Endodermal cell (in vitro differentiated cells): ENCODE data around the gene BMPR1B. TPM values are rescaled to one million over a fixed set of nuclear protein-coding genes. Genes with fewer than 3 reads are reported as not detected.

Experiments used
- DNase-seq: peaks from one replicate; pipeline ENCODE4 v3.0.0-alpha.2; 2017
- H3K27ac ChIP-seq: 2 replicates; pipeline ENCODE4 v1.5.1; 2013; ENCODE audit warnings: mild to moderate bottlenecking, low read depth, low read length, moderate library complexity
- H3K27me3 ChIP-seq: 2 replicates; pipeline ENCODE4 v1.6.1; 2013; ENCODE audit warnings: mild to moderate bottlenecking, low read length, moderate library complexity; ENCODE audit not compliant: insufficient read depth, control insufficient read depth, poor library complexity, severe bottlenecking
- H3K36me3 ChIP-seq: 2 replicates; pipeline ENCODE4 v1.7.0; 2013; ENCODE audit warnings: mild to moderate bottlenecking, low read length, moderate library complexity; ENCODE audit not compliant: control insufficient read depth, insufficient read depth
- H3K4me1 ChIP-seq: one replicate; pipeline ENCODE4 v1.7.0; 2013; ENCODE audit warnings: low read length; ENCODE audit not compliant: control insufficient read depth, insufficient read depth
- H3K4me3 ChIP-seq: 2 replicates; pipeline ENCODE4 v1.5.1; 2013; ENCODE audit warnings: mild to moderate bottlenecking, low read length, moderate library complexity
- H3K9ac ChIP-seq: 2 replicates; pipeline ENCODE4 v1.6.1; 2013; ENCODE audit warnings: mild to moderate bottlenecking, low read length, moderate library complexity; ENCODE audit not compliant: poor library complexity, severe bottlenecking; ENCODE audit errors: extremely low read depth
- H3K9me3 ChIP-seq: 2 replicates; pipeline ENCODE4 v1.6.1; 2013; ENCODE audit warnings: mild to moderate bottlenecking, low read length, moderate library complexity; ENCODE audit not compliant: control insufficient read depth
- H3K27ac Mint-ChIP-seq: 2 replicates; pipeline ENCODE4 v1.8.0; 2020; ENCODE audit warnings: mixed read lengths
- H3K27me3 Mint-ChIP-seq: 2 replicates; pipeline ENCODE4 v1.8.0; 2021; ENCODE audit warnings: mild to moderate bottlenecking, mixed read lengths; ENCODE audit not compliant: insufficient read depth
- H3K36me3 Mint-ChIP-seq: 2 replicates; pipeline ENCODE4 v1.8.0; 2020; ENCODE audit warnings: low read depth, mixed read lengths
- H3K4me1 Mint-ChIP-seq: 2 replicates; pipeline ENCODE4 v1.8.0; 2020; ENCODE audit warnings: mixed read lengths
- H3K4me3 Mint-ChIP-seq: 2 replicates; pipeline ENCODE4 v1.8.0; 2020; ENCODE audit warnings: mild to moderate bottlenecking, moderate library complexity, mixed read lengths
- H3K9me3 Mint-ChIP-seq: 2 replicates; pipeline ENCODE4 v1.8.0; 2020; ENCODE audit warnings: mild to moderate bottlenecking, mixed read lengths
- CTCF ChIP-seq: fragments of 200-600 bp; sonication (generic); conservative IDR thresholded peaks from 2 replicates; pipeline ENCODE4 v1.5.0; 2021; ENCODE audit warnings: antibody characterized with exemption, mild to moderate bottlenecking
- WGBS, 2 experiments: methylation state at CpG; one replicate each; pipeline versions ENCODE4 v1.1.5 to v1.1.7; 2013; ENCODE audit warnings: missing lambda C conversion rate in 2 of 2, mixed read lengths in 1 of 2; ENCODE audit not compliant: insufficient coverage in 1 of 2, insufficient read length in 1 of 2; 5-methylcytosine and 5-hydroxymethylcytosine counted together
- total RNA-seq, 2 donors: library from RNA; stranded (reverse); fragmentation: NEBNext Ultra II Directional in 1 of 2; extraction: Animal tissue kit (Norgen Biotek cat#: 25700) in 1 of 2; gene quantifications; 2 replicates in 1 of 2; 3 replicates in 1 of 2; pipeline ENCODE4 v1.2.1, GENCODE V29; 2021

The BMPR1B gene
- total RNA-seq, 2 donors from 2014 or later, result 2.8 to 3.6 TPM

- Mint-ChIP-seq H3K4me3 (no peak overlapping the region), H3K36me3 (no peaks in the 10 kb centered on the region), H3K27me3 (no peaks in the 10 kb centered on the region), H3K9me3 (no peaks in the 10 kb centered on the region), H3K4me1 (peaks cover 30% of the 10 kb centered on the region), H3K27ac (no peak overlapping the region)
- no peak overlapping the region for H3K4me3 ChIP-seq
- H3K9me3 ChIP-seq, result no peaks in the 10 kb centered on the region
- TF ChIP-seq CTCF, result no peak
- H3K27me3 ChIP-seq, result no peaks in the 10 kb centered on the region
- peak; percentile 52 for DNase-seq
- H3K36me3 ChIP-seq, result no peaks in the 10 kb centered on the region
- H3K4me1 ChIP-seq, result no peaks in the 10 kb centered on the region
- WGBS, 2 experiments, result 86 to 89% methylated on average over 1 to 4 of the region's 4 CpGs
- H3K9ac ChIP-seq, result no peak overlapping the region
- no peak overlapping the region for H3K27ac ChIP-seq
Observed at GRCh38 chr4:95159384-95159783, 401.6 kb downstream of the BMPR1B start.

DNA sequence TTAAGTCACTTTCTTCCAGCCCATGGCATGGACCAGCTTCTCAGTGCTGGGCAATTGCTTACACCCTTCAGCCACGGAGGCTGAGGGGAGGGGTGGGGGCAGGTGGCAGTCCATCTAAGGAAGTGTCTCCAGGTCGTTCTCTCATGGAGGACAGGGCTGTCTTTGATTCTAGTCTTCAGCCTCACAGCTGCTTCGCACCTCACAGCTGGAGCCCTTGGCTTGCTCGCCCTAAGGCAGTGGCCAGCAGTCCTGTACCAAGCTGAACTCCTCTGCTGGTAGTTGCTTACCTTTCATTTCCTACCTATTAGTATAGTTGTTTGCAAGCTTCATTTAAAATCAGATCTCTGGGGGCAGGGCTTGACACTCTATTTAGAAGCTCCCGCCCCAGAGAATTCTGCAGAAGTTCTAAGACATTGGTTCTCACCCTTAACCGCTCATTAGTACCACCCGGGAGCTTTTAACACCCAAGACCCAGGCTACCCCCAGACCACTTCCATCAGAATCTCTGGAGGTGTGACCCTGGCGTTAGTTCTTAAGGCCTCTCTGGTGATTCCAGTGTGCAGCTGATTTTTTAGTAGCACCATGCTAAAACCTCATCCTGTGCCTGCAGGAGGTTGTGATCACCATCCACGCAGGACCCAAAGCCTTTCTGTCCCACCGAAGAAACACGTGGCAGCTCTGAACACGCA is 404.2 kb downstream of the BMPR1B start:
- H3K4me1 ChIP-seq, result no peaks in the 10 kb centered on the region
- peaks cover 30% of the 10 kb centered on the region for H3K4me1 Mint-ChIP-seq
- H3K27me3 ChIP-seq, result no peaks in the 10 kb centered on the region
- H3K9me3 Mint-ChIP-seq, result no peaks in the 10 kb centered on the region
- H3K9me3 ChIP-seq, result no peaks in the 10 kb centered on the region
- no peak overlapping the region for H3K27ac Mint-ChIP-seq
- H3K36me3 ChIP-seq, result no peaks in the 10 kb centered on the region
- no peak overlapping the region for H3K4me3 ChIP-seq
- H3K27me3 Mint-ChIP-seq, result no peaks in the 10 kb centered on the region
- H3K4me3 Mint-ChIP-seq, result no peak overlapping the region
- no peak for TF ChIP-seq CTCF
- H3K36me3 Mint-ChIP-seq, result no peaks in the 10 kb centered on the region
- 85 to 92% methylated on average over 8 to 12 of the region's 12 CpGs for WGBS, 2 experiments
- peak; percentile 79 for DNase-seq
- H3K9ac ChIP-seq, result no peak overlapping the region
- H3K27ac ChIP-seq, result no peak overlapping the region

DNA sequence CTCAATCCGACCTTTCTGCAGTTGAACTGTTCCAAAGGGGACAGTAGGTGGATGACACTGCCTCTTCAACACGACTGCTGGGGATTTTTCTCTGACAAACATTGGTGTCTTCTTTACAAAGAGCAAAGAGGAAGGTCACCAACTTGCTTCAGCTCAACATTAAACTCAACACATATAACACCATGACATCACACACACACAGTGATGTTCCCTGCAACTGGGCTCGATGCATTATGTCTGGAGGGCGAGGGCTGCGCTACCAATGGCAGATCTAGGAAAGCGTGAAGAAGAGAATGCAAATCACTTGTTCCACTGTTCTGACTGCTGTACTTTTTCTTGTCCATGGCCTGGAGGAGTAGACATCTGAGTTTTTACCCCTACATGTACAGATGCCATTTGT is 405.1 kb downstream of the BMPR1B start:
- H3K27me3 Mint-ChIP-seq, result peaks cover 3% of the 10 kb centered on the region
- Histone ChIP-seq H3K9ac (no peak overlapping the region), H3K9me3 (no peaks in the 10 kb centered on the region), H3K4me1 (no peaks in the 10 kb centered on the region), H3K4me3 (no peak overlapping the region), H3K27me3 (no peaks in the 10 kb centered on the region), H3K27ac (no peak overlapping the region), H3K36me3 (no peaks in the 10 kb centered on the region)
- H3K36me3 Mint-ChIP-seq, result no peaks in the 10 kb centered on the region
- H3K27ac Mint-ChIP-seq, result no peak overlapping the region
- no peak overlapping the region for H3K4me3 Mint-ChIP-seq
- no peak for DNase-seq
- 92 to 93% methylated on average over 6 of the region's 6 CpGs for WGBS, 2 experiments
- TF ChIP-seq CTCF, result no peak
- H3K9me3 Mint-ChIP-seq, result no peaks in the 10 kb centered on the region
- H3K4me1 Mint-ChIP-seq, result peaks cover 30% of the 10 kb centered on the region
